ENCODE measurements around the gene SLC44A4.
A peak's percentile ranks its signal among the peaks of the same experiment; 100 is the strongest.
"Not testable (repeated sequence)": the region's sequence is repeated elsewhere in the genome, so short reads cannot be mapped to it uniquely, and the experiment has no call there.

Gene SLC44A4

DNA sequence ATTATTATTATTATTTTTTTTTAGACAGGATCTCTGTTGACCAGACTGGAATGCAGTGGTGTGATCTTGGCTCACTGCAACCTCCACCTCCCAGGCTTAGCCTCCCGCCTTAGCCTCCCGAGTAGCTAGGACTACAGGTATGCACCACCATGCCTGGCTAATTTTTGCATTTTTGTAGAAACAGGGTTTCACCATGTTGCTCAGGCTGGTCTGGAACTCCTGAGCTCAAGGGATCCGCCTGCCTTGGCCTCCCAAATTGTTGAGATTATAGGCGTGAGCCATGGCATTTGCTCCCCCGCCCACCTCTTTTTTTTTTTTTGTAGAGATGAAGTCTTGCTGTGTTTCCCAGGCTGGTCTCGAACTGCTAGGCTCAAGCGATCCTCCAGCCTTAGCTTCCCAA, 30.5 kb upstream of the SLC44A4 start:
- H3K9ac ChIP-seq (ENCODE audit: low read length); H3K4me3 ChIP-seq (ENCODE audit: low read length); H3K4me1 ChIP-seq (ENCODE audit: control insufficient read depth, insufficient read depth, low read length); H3K36me3 ChIP-seq (ENCODE audit: control insufficient read depth, insufficient read depth, low read length); H3K27me3 ChIP-seq (ENCODE audit: control insufficient read depth, insufficient read depth, low read length); H3K9me3 ChIP-seq (ENCODE audit: control insufficient read depth, low read length): not testable (repeated sequence)

DNA sequence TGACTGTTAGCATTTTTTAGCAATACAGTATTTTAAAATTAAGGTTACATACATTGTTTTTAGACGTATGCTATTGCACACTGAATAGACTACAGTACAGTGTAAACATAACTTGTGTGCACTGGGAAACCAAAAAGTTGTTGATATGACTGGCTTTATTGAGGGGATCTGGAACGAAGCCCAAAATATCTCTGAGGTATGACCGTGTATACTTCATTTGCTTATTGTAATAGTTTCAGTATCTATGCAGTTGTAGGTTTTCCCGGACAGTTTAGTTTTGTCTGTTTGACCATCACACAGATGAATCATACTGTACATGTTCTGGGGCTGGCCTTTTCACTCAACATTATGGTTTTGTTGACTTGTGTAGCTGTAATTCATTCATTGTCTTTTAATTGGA, 30.0 kb upstream of the SLC44A4 start:
- Histone ChIP-seq H3K36me3 (ENCODE audit: control insufficient read depth, insufficient read depth, low read length) (no peaks in the 10 kb centered on the region), H3K9me3 (ENCODE audit: control insufficient read depth, low read length) (no peaks in the 10 kb centered on the region), H3K4me1 (ENCODE audit: control insufficient read depth, insufficient read depth, low read length) (peaks cover 4% of the 10 kb centered on the region), H3K4me3 (ENCODE audit: low read length) (no peak overlapping the region), H3K9ac (ENCODE audit: low read length) (no peak overlapping the region), H3K27me3 (ENCODE audit: control insufficient read depth, insufficient read depth, low read length) (no peaks in the 10 kb centered on the region)

DNA sequence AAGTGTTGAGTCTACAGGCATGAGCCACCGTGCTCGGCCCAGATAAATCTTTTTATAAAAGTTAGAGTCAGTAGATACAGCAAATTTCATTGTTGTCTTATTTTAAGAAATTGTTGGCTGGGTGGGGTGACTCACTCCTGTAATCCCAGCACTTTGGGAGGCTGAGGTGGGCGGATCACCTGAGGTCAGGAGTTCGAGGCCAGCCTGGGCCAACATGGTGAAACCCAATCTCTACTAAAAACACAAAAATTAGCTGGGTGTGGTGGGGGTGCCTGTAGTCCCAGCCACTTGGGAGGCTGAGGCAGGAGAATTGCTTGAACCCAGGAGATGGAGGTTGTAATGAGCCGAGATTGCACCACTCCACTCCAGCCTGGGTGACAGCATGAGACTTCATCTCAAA, 29.5 kb upstream of the SLC44A4 start:
- not testable (repeated sequence) for H3K9me3 ChIP-seq (ENCODE audit: control insufficient read depth, low read length); H3K9ac ChIP-seq (ENCODE audit: low read length); H3K4me3 ChIP-seq (ENCODE audit: low read length); H3K27me3 ChIP-seq (ENCODE audit: control insufficient read depth, insufficient read depth, low read length); H3K36me3 ChIP-seq (ENCODE audit: control insufficient read depth, insufficient read depth, low read length); H3K4me1 ChIP-seq (ENCODE audit: control insufficient read depth, insufficient read depth, low read length)

DNA sequence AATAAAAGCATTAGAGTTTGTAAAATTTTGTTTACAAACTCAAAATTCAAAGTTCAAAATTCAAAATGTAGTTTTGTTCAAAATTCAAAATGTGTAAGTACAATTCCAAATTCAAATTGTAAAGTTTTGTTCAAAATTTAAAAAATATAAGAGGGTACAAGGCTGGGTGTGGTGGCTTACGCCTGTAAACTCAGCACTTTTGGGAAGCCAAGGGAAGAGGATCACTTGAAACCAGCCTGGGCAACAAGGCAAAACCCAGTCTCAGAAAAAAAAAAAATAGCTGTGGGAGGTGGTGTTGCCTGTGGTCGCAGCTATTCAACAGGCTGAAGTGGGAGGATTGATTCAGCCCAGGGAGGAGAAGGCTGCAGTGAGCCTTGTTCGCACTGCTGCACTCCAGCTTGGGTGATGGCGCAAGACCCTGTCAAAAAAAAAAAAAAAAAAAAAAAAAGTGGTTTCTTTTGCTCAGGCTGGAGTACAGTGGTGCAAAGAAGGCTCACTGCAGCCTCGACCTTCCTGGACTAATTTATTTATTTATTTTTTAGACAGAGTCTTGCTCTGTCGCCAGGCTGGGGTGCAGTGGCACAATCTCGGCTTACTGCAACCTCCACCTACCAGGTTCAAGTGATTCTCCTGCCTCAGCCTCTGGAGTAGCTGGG, 28.5 kb upstream of the SLC44A4 start:
- H3K9ac ChIP-seq (ENCODE audit: low read length): no peak overlapping the region
- peaks cover 4% of the 10 kb centered on the region for H3K4me1 ChIP-seq (ENCODE audit: control insufficient read depth, insufficient read depth, low read length)
- H3K4me3 ChIP-seq (ENCODE audit: low read length): no peak overlapping the region
- H3K36me3 ChIP-seq (ENCODE audit: control insufficient read depth, insufficient read depth, low read length): no peaks in the 10 kb centered on the region
- H3K27me3 ChIP-seq (ENCODE audit: control insufficient read depth, insufficient read depth, low read length): no peaks in the 10 kb centered on the region
- H3K9me3 ChIP-seq (ENCODE audit: control insufficient read depth, low read length): no peaks in the 10 kb centered on the region

DNA sequence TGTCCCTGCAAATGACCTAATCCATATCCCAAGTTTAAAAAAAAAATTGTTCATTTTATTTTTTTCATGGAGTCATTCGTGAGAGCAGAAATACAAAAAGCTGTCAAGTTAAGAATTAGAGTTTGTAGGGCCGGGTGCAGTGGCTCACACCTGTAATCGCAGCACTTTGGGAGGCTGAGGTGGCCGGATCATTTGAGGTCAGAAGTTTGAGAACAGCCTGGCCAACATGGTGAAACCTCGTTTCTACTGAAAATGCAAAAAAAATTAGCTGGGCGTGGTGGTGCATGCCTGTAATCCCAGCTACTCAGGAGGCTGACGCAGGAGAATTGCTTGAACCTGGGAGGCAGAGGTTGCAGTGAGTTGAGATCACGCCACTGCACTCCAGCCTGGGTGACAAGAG, 27.9 kb upstream of the SLC44A4 start:
- H3K27me3 ChIP-seq (ENCODE audit: control insufficient read depth, insufficient read depth, low read length); H3K4me1 ChIP-seq (ENCODE audit: control insufficient read depth, insufficient read depth, low read length); H3K9ac ChIP-seq (ENCODE audit: low read length); H3K36me3 ChIP-seq (ENCODE audit: control insufficient read depth, insufficient read depth, low read length); H3K9me3 ChIP-seq (ENCODE audit: control insufficient read depth, low read length); H3K4me3 ChIP-seq (ENCODE audit: low read length): not testable (repeated sequence)

DNA sequence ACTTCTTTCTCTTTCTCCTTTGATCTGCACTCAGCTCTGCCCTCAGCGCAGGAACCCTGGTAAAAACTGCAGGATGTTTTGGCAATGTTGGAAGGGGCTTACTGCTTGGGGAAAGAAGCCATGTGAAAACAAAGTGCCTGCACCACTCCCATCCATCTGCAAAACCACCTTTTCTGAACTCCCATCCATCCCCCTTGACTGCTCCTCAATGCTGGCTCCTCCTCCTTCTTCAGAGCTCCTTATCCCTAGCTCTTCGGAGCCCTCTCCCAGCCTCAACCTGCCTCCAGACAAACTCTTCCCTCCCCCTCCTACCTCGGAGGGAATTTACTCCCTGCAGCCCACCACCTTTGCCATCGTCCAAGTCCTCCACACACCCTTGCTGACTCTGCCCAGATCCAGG, 27.3 kb upstream of the SLC44A4 start:
- H3K27me3 ChIP-seq (ENCODE audit: control insufficient read depth, insufficient read depth, low read length): no peaks in the 10 kb centered on the region
- H3K36me3 ChIP-seq (ENCODE audit: control insufficient read depth, insufficient read depth, low read length): no peaks in the 10 kb centered on the region
- no peaks in the 10 kb centered on the region for H3K9me3 ChIP-seq (ENCODE audit: control insufficient read depth, low read length)

DNA sequence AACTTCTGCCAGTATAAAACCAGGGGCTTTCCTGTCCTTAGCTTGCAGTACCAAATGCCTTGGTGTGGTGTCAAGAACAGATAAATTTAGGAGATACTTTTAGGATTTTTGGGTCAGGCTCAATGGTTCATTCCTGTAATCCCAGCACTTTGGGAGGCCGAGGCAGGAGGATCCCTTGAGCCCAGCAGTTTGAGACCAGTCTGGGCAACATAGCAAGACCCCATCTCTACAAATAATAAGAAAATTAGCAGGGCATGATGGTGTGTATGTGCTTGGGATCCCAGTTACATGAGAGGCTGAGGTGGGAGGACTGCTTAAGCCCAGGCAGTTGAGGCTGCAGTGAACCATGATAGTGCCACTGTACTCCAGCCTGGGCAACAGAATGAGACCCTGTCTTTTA, 26.2 kb upstream of the SLC44A4 start:
- Histone ChIP-seq H3K9me3 (ENCODE audit: control insufficient read depth, low read length) (no peaks in the 10 kb centered on the region), H3K4me3 (ENCODE audit: low read length) (no peak overlapping the region), H3K36me3 (ENCODE audit: control insufficient read depth, insufficient read depth, low read length) (no peaks in the 10 kb centered on the region), H3K9ac (ENCODE audit: low read length) (no peak overlapping the region), H3K27me3 (ENCODE audit: control insufficient read depth, insufficient read depth, low read length) (no peaks in the 10 kb centered on the region), H3K4me1 (ENCODE audit: control insufficient read depth, insufficient read depth, low read length) (peaks cover 10% of the 10 kb centered on the region)

More for the DNA sequence above, 27.3 kb upstream of the SLC44A4 start:
- peaks cover 7% of the 10 kb centered on the region for H3K4me1 ChIP-seq (ENCODE audit: control insufficient read depth, insufficient read depth, low read length)
- no peak overlapping the region for H3K4me3 ChIP-seq (ENCODE audit: low read length)
- no peak overlapping the region for H3K9ac ChIP-seq (ENCODE audit: low read length)

DNA sequence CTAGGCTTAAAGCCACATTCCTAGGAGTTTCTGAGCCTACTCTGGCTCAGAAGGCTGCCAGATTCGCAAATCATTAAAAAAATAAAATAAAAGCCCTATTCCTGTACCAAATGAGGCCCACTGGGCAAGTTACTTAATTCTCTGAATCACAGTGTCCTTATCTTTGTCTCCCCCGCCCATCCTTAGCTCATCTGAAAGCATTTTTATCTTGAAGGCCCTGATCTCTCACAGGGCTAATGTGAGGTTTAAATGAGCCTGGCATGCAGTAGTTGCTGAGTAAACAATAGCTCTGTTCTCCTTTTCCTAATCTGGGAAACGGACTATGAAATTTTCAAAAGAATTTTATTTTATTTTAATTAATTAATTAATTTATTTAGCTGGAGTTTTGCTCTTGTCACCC, 25.2 kb upstream of the SLC44A4 start:
- no peak overlapping the region for H3K9ac ChIP-seq (ENCODE audit: low read length)
- peaks cover 10% of the 10 kb centered on the region for H3K4me1 ChIP-seq (ENCODE audit: control insufficient read depth, insufficient read depth, low read length)
- H3K27me3 ChIP-seq (ENCODE audit: control insufficient read depth, insufficient read depth, low read length): no peaks in the 10 kb centered on the region
- H3K9me3 ChIP-seq (ENCODE audit: control insufficient read depth, low read length): no peaks in the 10 kb centered on the region
- H3K36me3 ChIP-seq (ENCODE audit: control insufficient read depth, insufficient read depth, low read length): no peaks in the 10 kb centered on the region
- H3K4me3 ChIP-seq (ENCODE audit: low read length): no peak overlapping the region

DNA sequence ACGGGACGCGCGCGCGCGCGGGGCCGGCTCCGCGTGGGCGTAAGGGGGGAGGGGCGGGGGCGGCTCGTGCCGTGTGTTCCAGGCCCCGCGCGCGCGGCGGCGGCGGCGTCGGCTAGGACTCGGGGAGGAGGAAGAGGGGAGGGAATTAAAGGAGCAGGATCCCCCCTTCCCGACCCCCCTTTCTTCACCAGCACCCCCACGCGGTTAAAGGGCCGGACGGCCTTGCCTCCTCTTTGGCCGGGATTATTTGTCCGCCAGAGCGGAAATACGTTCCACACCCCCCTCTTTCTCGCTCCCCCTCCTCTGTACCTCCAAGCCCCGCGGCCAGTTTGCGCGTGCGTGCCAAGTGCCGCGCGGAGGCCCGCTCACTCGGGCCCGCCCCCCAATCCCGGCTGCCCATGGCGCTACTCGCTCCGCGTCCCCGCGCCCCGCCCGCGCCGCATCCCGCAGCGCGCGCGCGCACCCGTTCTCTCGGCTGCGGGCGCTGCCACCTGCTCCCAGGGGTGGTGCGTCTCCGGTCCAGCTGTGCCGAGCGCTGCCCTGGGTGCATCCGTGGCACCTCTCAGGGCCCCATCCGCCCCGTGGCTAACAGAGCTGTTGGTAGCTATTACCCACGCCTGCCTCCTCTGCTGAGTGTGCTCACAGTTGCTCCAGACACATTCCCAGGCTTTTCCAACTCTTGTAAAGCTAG, 23.3 kb upstream of the SLC44A4 start, which contains the start of gene ZBTB12:
Gene ZBTB12 (minus strand): TSS at position 134 of the 691 bp plus-strand sequence. CDS start 781 bp downstream, outside the sequence.
- Histone ChIP-seq H3K27me3 (ENCODE audit: control insufficient read depth, insufficient read depth, low read length) (no peaks in the 10 kb centered on the region), H3K4me3 (ENCODE audit: low read length) (peak within 1 kb of the TSS; percentile 11), H3K9ac (ENCODE audit: low read length) (peak within 1 kb of the TSS; percentile 78), H3K4me1 (ENCODE audit: control insufficient read depth, insufficient read depth, low read length) (peaks cover 6% of the 10 kb centered on the region), H3K36me3 (ENCODE audit: control insufficient read depth, insufficient read depth, low read length) (no peaks in the 10 kb centered on the region), H3K9me3 (ENCODE audit: control insufficient read depth, low read length) (no peaks in the 10 kb centered on the region)

DNA sequence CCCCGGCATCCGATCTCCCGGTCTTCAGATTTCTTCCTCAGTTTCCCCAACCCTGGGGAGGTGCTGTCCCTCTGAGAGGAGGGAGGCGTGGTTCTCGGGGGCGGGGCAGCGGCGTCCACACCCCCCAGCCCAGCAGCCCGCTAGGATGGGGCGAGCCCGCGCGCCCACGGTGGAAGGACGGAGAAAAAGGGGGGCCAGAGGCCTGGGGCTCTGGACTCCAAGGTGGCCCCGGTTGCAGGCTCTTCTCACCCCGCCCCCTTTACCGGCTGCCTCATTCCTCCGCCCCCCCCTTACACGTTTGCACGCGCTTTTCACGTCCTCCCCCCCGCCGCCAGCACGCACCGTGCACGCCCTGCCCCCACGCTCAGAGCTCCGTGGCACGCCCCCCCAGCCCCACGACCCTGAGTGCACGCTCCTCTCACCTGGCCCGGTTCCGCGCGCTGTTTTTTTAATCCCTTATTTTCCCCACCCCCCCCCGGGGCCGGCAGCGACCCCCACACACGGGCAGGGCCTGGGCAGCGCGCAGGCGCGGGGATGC, 22.7 kb upstream of the SLC44A4 start:
- no peak overlapping the region for H3K4me3 ChIP-seq (ENCODE audit: low read length)
- H3K9me3 ChIP-seq (ENCODE audit: control insufficient read depth, low read length): no peaks in the 10 kb centered on the region
- H3K36me3 ChIP-seq (ENCODE audit: control insufficient read depth, insufficient read depth, low read length): no peaks in the 10 kb centered on the region
- peak overlapping the region; percentile 78 for H3K9ac ChIP-seq (ENCODE audit: low read length)
- peaks cover 11% of the 10 kb centered on the region for H3K4me1 ChIP-seq (ENCODE audit: control insufficient read depth, insufficient read depth, low read length)
- H3K27me3 ChIP-seq (ENCODE audit: control insufficient read depth, insufficient read depth, low read length): no peaks in the 10 kb centered on the region

DNA sequence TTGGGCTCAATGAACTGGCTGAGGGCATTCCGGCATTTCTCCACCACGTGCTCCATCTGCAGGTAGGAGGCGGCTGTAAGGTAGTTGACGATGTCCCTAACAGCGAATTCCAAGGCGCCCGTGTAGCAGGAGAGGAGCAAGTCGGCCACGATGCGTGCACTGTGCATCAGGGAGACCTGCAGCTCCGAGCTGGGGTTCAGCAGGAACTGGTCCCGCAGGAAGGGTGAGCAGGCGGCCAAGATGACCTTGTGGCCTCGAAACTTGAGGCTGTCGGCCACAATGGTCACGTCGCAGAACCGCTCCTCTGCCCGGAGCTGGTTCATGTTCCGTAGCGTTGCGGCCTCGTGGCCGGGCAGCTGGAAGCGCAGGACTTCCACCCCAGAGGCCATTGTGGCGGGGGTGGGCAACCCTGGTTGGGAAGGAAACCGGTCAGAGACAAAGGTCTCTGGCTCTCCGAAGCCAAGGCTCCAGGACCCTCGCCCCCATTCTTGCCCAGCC, 22.2 kb upstream of the SLC44A4 start:
- Histone ChIP-seq H3K4me1 (ENCODE audit: control insufficient read depth, insufficient read depth, low read length) (peaks cover 13% of the 10 kb centered on the region), H3K9ac (ENCODE audit: low read length) (peak overlapping the region; percentile 78), H3K4me3 (ENCODE audit: low read length) (no peak overlapping the region), H3K36me3 (ENCODE audit: control insufficient read depth, insufficient read depth, low read length) (no peaks in the 10 kb centered on the region), H3K9me3 (ENCODE audit: control insufficient read depth, low read length) (no peaks in the 10 kb centered on the region), H3K27me3 (ENCODE audit: control insufficient read depth, insufficient read depth, low read length) (no peaks in the 10 kb centered on the region)

DNA sequence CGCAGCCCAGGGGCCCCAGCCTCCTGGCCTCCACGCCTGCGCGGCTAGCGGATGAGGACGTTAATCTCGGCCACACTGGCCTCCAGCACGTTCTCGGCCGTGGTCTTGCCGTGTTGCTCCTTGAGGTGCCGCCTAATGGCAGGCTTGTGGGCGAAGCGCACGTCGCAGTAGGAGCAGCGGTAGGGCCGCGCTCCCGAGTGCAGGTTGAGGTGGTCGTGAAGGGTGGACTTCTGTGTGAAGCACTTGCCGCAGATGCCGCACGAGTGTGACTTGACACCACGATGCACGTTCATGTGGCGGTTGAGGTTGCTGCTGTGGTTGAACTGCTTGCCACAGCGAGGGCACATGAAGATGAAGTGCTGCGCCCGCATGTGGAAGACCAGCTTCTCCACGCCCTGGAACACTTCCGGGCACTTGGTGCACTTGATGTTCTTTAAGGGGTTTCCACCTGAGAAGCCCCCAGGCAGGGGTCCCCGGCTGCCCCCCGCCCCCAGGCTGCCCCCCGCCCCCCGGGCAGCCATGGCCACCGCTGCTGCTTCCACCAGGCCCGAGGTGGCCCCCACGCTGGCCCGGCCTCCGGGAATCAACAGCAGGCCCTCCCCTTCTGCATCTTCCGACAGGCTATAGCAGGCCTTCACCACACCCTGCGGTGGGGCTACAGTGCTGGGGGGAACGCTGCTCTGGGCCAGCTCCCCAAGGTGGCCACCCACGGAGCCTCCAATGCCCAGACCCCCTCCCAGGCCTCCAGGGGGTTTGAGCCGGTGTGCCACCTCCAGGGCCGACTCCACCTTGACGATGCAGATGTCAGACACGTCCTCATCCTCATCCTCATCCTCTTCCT, 21.3 kb upstream of the SLC44A4 start:
- Histone ChIP-seq H3K4me3 (ENCODE audit: low read length) (no peak overlapping the region), H3K9me3 (ENCODE audit: control insufficient read depth, low read length) (no peaks in the 10 kb centered on the region), H3K9ac (ENCODE audit: low read length) (no peak overlapping the region), H3K36me3 (ENCODE audit: control insufficient read depth, insufficient read depth, low read length) (no peaks in the 10 kb centered on the region), H3K4me1 (ENCODE audit: control insufficient read depth, insufficient read depth, low read length) (peaks cover 13% of the 10 kb centered on the region), H3K27me3 (ENCODE audit: control insufficient read depth, insufficient read depth, low read length) (no peaks in the 10 kb centered on the region)

All from mucosa of stomach (tissue), 1 donor.